ENCODE results near the gene HSP90AB1.

Gene HSP90AB1

DNA sequence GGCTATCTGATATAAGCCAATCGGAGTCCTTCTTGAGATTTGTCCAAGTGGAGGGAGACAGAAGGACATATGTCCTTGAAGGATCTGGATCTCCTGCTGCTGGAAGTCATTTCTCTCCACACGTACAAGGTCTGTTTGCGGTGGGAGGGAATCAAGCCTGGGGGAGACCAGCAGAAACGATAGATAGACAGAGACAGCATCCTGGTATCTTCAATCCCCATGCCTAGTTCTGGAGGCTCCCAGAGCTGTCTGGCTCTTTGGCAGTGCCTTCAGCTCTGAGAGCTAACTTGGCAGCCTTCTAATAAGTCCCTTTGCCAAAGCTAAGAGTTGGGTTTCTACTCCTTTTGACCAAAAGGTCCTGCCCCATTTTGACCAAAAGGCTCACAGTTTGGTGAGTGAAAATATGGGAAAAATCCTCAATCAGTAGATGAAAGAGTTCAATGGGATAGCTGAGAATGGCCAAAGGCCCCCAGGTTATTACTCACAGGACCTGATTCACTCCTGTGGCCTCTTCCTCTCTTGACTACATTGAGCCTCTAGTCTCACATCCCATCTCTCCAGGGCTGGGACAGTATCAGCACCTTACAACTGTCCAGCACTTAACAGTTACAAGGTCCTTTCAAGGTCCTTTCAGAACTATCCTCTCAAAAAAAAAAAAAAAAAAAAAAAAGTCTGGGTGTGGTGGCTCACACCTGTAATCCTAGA, 45.9 kb downstream of the HSP90AB1 start:
- no peak for DNase-seq

DNA sequence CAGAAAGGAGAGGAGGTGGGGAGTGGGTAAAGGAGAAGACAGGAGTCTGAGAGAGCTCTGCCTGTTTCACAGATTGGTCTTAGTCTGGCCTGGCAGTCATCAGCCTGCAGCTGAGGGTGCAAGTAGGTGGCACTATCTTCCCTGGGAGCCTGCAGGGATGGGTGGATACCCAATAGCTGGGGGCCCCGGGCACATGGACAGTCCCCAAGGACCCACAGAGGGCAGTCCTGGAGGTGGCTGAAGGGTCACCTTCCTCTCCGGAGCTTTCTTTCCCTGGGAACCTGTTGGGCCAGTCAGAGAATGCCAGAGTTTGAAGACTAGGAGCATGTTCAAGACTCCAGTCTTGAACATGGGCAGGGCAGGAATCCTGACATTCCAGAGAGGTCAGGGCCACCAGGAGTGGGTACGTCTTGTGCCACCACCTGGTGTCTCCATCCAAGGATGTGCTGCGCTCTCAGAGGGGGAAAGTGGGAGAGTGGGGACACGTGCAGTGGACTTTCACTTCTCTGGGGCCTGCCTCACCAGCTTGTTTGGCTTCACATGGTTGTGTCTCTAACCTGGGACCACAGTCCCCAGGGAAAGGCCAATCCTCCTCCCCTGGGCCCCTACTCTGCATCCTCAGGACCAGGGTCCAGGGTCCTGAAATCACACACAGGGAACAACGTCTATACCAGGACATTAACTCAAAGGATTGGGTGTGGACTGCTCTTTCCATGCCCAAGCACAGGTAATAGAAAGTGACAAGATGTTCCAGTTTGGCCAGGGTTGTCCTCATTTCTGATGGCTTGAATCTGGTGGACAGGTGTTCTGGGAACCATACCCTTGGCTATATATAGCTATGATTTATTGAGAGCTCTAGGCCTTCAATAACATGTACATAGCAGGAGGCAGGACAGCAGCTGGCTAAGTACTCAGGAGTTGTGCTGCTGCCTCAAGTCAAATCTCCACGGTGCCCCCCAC, 48.2 kb downstream of the HSP90AB1 start:
- DNase-seq, result no peak

DNA sequence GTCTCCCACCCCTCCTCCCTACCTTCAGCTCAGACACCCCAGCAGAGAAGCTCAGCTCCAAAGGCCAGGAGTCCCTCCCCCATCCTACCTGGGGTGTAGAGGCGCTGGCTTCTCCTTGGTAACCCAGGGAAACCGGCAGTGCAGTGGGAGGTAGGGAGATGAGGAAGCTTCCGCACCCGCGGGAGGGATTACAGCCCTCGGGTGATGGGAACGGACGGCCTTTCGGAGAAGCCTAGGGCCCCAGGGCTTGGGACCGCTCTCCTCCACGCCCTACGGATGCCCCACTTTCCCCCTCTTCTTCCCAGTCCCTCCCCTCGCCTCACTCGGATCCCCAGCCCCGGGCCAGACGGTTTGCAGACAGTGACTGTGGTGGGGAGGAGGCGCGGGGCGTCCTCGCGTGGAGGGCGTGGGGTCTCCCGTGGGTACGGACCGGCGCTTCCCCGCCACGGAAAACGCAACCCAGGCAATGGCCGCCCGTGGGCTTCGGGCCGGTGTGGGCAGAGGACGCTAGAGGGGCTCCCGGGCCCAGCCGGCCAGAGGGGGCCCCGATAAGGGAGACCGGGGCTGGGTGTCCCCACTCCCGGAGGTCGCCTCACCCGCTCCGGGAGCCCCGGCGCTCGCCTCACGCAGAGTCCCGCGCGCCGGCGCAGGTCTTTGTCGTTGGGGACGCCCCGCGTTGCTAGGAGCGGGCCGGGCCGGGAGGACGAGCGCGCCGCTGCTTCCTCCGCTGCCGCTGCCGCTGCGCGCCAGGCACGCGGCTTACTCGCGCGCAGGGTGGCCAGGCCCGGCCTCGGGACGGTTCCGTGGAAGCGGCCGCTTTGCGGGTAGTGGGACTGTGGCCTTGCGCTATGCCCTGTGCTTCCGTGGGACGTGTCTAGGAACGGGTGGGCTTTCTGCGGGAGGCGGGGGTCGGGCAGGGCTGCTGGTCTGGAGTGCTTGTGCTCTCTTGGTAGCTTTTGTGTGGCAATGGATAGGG, 50.5 kb downstream of the HSP90AB1 start:
- peak; percentile 13 to 44 (median 32) for DNase-seq

DNA sequence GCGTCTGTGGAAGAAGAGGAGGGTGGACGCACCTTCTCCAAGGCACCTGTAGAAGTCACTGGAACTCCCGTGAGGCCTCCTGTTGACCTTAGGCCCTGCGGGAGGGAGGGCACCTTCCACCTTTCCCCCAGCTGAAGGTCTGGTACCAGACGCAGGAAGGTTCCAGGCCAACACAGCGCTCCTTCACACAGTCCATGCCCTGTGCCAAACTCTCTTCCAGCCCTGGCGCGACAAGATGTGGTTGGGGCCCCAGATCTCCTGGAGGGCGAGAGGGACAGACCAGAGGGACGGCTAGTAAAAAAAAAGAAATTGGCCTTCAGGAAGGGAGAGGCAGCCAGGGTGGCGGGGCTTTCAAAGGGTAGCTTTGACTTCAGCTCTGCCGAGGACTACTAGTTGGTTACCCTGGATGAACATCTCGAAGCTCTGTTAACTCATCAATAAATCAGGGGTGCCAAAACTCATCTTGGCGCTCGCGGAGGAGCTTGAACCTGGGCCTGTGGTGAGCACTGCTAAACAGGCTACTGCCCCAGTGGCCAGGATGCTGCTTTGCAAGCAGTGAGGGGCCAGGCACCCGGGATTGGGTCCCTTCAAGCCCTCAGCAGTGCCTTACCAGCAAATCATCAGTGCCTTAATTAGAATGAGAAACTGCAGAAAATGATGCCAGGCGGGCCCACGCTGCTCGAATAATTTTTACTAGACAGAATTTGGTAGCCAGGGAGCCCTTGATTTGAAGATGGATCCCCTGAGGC, 51.3 kb downstream of the HSP90AB1 start:
- DNase-seq, result no peak

DNA sequence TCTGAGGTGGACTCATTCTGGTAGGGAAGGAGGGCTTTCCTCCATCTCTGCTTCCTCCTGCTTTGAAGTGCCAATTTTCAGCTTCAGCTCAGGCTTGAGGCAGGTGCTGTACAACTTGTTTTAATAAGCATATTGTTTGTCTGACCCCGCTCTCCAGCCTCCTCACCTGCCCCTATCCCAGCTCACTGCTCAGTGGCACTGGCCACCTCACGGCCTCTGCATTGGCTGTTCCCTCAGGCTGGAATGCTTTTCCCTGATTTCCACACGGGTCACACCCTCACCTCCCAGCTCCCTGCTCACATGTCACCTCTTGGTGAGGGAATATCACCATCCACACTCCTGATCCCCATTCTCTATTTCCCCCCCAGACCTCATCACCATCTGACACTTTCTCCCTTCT, 52.0 kb downstream of the HSP90AB1 start:
- no peak for DNase-seq

DNA sequence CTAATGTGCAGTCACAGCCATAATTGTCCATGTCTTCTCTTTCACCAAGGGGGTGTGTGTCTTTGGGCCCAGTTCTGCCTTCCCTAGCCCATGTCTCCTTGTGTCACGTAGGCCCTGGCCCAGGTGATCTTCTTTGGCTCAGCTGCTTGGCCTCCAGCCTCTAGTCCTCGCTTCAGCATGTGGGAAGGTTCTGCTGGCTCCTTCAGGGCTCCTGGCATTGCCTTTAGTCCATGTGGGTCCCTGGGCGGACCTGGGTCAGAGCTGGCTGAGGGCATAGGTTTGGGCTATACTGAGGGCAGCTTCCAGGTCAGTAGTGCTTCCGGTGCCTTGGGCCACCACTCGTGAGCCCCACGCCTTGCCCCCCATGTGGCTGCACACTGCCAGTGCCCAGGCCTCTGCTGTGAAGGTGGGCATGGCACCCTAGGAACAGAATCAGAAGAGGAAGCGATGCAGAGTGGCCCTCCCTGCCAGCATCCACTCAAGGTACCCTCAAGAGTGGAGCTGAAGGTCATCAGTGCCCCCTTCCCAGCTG, 53.5 kb downstream of the HSP90AB1 start:
- no peak for DNase-seq

DNA sequence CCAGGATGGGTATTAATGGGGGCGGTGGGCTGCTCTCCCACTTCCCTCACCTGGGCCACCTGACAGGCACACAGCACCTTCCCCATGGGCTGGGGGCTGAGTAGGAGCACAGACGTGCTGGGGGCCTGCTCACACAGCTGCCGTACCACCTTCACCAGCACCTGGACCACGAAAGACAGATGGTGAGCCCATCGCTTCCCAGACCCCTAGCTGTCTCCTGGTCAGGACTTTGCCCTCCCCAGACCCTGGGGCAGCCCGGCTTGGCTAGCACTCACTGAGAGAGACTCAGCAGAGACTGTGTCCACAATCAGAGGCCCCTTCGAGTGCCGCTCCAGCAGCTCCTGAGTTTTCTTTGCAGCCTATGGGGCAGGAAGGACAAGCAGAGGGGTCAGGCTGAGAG, 54.2 kb downstream of the HSP90AB1 start:
- no peak for DNase-seq

DNA sequence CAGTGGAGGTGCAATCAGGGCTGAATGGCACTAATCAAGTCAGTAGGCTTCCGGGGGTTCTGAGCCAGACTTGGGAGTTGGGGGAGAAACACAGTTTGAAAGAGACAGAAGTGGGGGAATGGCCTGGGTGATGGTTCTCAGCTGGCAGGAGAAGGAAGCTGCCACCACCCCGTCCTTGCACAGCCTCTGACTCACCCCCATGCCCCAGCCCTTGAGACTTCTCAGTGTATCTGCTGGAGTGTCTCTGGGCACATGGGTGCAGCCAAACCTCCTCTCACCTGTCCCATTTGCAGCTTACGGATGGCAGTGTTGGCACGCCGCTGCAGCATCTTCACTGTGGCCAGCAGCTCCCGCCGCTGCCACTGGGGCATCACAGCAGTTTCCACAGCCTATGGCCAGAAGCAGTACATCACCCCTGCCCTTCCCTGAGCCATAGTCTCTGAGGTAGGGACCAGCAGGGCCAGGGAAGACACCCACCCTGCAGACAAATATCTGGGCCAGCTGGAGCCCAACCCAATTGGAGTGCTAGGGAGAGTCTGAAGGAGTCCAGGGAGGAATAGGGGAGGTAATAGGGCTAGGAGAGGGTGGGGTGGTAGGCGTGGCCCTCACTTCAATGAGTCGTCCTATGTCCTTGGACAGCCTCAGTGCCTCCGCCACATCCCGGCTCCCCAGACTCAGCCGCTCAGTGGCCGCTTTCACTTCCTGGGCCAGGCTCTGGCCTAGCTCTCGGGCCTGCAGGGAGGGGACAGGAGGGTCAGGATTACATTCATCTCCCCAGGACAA, 55.1 kb downstream of the HSP90AB1 start:
- no peak for DNase-seq

DNA sequence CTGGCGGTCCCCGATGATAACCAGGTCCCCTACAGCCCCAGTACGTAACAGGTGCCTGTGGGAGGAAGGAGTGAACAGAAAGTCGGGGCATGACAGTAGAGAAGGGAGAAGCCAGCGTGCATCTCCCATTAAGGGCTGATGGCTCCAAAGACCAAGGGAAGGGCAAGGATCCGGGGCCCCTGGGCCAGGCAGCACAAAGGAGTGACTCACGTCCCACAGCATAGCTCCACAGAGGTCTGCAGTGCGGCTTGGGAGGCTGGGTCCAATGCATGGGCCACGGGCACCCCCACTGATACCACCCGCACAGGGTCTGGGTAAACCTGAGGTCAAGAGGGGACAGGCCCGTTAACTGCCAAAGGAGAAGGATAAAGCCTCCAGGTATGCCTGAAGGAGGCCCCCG, 56.0 kb downstream of the HSP90AB1 start:
- no peak for DNase-seq

All from activated CD4-positive, CD25-positive, alpha-beta regulatory T cell (primary cell).